Coronary artery (tissue), 2 donors: Measurements from ENCODE around the gene TRPC3.

ENCODE experiments used
- DNase-seq: peaks from one replicate; pipeline ENCODE4 v3.0.0-alpha.2; 2017; ENCODE audit warnings: low spot score
- H3K27ac ChIP-seq, 2 donors: fragments of 200-600 bp; sonication (generic); one replicate each; pipeline ENCODE4 v1.5.1; 2016 to 2019
- H3K4me3 ChIP-seq: fragments of 200-600 bp; sonication (generic); 2 replicates; pipeline ENCODE4 v1.5.1; 2016; ENCODE audit warnings: mild to moderate bottlenecking, moderate library complexity
- TF ChIP-seq, protein P1 (sequence below): fragments of 200-600 bp; sonication (generic); IDR thresholded peaks from one replicate; pipeline ENCODE4 v1.5.1; 2019; ENCODE audit warnings: antibody characterized with exemption

TRPC3 gene

DNA sequence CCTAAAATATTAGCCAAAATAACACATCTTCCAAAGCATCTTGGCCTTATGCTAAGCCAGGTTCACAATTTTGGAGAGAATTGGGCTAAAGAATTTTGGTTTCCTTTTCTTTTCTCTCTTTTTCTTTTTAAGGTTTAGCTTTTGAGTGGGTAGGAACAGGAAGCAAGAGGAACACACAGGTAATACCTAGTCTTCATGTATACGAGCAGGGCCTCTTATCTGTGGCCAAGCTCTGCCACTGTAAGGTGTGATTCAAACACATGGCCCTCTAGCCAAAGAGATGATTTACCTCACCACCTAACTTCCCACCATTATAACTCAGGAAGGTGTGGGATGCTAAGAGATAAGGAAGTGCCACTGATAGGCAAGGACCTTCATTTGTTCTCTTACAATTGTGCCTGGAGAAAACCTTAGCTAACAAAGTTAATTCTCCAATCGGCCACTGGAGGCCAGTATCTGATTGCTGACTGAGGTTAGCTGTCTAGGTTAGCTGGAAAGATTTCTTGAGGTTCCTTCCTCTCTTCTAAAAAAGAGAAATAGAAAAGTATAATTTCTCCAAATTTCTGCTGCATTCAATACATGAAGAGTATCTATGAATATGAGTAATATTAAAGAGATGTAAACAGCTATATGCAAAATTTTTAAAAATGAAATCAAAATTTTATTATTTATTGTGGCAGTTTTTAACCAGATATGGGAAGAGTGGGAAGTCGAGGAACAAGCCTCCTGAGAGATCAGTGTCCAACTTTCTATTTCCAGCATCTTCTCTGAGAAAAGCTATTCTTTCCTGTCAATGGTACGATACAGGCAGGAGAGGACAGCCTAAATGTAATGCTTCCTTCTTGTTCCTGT, 51.5 kb downstream of the TRPC3 start:
- TF ChIP-seq, protein P1, sequence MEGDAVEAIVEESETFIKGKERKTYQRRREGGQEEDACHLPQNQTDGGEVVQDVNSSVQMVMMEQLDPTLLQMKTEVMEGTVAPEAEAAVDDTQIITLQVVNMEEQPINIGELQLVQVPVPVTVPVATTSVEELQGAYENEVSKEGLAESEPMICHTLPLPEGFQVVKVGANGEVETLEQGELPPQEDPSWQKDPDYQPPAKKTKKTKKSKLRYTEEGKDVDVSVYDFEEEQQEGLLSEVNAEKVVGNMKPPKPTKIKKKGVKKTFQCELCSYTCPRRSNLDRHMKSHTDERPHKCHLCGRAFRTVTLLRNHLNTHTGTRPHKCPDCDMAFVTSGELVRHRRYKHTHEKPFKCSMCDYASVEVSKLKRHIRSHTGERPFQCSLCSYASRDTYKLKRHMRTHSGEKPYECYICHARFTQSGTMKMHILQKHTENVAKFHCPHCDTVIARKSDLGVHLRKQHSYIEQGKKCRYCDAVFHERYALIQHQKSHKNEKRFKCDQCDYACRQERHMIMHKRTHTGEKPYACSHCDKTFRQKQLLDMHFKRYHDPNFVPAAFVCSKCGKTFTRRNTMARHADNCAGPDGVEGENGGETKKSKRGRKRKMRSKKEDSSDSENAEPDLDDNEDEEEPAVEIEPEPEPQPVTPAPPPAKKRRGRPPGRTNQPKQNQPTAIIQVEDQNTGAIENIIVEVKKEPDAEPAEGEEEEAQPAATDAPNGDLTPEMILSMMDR, result peak; percentile 36
- H3K27ac ChIP-seq, result no peak overlapping the region
- no peak for DNase-seq
- H3K4me3 ChIP-seq, result no peak overlapping the region

DNA sequence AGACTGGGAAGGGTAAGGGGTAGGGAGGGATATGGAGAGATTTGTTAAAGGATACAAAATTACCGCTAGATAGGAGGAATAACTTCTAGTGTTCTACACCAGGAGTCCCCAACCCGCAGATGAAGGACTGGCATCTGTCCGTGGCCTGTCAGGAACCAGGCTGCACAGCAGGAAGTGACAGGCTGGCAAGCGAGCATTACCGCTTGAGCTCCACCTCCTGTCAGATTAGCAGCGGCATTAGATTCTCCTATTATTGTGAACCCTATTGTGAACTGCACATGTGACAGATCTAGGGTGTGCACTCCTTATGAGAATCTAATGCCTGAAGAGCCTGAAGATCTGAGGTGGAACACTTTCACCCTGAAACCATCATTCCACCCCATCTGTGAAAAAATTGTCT, 53.7 kb downstream of the TRPC3 start:
- TF ChIP-seq, protein P1, result no peak
- no peak overlapping the region for H3K4me3 ChIP-seq
- DNase-seq, result no peak
- no peak overlapping the region for H3K27ac ChIP-seq

DNA sequence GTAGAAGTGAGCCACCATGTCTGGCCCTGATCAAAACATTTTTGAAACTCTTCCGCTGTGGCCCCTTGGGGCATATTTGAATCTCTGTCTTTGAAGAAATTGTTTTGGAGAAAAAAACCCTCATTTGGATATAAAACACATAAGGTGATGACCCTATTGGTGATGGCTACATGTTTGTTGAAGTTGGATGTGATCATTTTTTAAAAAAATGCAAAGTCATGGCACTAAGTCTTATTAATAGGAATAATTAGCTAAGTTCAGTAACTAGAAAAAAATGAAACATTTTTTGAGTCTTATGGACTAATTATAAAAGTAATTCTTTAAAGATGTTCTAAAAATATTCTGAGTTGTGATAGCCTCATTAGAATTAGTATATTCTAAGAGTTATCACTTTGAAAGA, 63.7 kb downstream of the TRPC3 start:
- no peak overlapping the region for H3K27ac ChIP-seq
- TF ChIP-seq, protein P1, result no peak
- no peak overlapping the region for H3K4me3 ChIP-seq
- DNase-seq, result no peak

DNA sequence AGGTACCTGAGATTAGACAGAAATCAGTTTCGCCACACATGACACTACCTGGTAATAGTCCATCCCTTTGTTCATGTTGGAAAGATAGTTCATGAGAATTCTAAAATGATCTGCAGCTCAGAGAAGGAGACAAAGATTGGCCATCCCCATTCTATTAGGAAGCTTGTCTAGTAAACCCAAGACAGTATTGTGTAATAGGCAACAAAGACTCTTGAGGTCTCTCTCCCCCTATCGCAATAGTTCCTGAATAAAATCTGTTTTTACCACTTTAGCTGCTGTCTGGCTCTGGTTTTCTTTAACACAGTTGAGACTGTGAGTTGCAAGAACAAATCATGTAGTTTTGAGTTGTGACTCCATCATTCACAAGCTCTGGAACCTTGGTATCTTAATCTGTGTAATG, 66.7 kb downstream of the TRPC3 start:
- Histone ChIP-seq H3K4me3 (no peak overlapping the region), H3K27ac (no peak overlapping the region)
- DNase-seq, result no peak
- TF ChIP-seq, protein P1, result no peak

DNA sequence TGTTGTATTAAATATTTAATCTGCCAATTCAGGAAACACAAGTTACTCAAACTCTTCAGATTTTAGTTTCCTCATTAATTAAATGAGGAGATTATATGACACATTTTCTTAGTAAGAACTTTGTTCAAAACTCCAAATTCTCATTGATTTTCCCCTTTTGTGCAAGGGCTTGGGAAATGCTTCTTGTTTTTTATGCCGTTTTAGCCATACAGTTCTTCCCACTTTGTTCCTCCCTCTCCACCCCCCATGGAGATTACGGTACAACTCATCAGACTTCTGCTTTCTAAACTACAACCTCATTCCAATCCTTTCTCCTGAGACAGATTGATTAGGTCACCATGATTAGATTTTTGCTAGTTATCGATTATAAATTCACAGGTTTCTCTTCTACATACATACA, 70.7 kb downstream of the TRPC3 start:
- TF ChIP-seq, protein P1, result no peak
- DNase-seq, result no peak
- Histone ChIP-seq H3K4me3 (no peak overlapping the region), H3K27ac (no peak overlapping the region)

DNA sequence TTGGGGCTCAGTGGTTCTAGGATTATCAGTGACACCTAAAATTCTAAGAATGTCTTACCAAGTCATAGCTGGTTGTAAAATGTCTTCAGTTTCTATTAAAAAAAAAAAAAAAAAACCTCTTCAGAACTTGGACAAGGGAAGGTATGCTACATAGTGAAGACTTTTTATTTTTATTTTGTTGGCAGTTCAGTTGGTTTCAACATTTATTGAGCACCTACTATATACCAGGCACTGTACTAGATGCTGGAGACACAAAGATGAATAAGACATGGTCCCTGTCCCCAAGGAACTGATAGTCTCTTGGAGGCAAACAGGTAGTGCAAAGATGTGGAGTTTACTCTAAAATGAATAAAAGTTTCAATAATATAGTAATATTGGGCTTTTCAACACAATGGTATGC, 72.7 kb downstream of the TRPC3 start:
- TF ChIP-seq, protein P1, result no peak
- H3K4me3 ChIP-seq, result no peak overlapping the region
- no peak overlapping the region for H3K27ac ChIP-seq
- no peak for DNase-seq
